Stomach (tissue), 4 donors: ENCODE data around the gene CEP20.

Experiments
- CTCF ChIP-seq, 7 experiments: fragments of 450-650 bp in 4 of 7; fragments of 200-600 bp in 3 of 7; sonication (generic) in 3 of 7; IDR thresholded peaks; one replicate each; pipeline ENCODE4 v1.5.1; 2016 to 2019; ENCODE audit warnings: antibody characterized with exemption in 7 of 7, control low read depth in 2 of 7, mild to moderate bottlenecking in 1 of 7
- POLR2A ChIP-seq, 4 donors: fragments of 450-650 bp; IDR thresholded peaks; one replicate each; pipeline ENCODE4 v1.6.1; 2016; ENCODE audit warnings: antibody characterized with exemption in 4 of 4, control low read depth in 2 of 4, mild to moderate bottlenecking in 1 of 4, moderate library complexity in 1 of 4

GRCh38 chr16:15873301-15873700 is 15.1 kb downstream of the CEP20 start:
- TF ChIP-seq CTCF (IDR thresholded peaks at IDR 0.05), result no peak
- no peak for TF ChIP-seq POLR2A (IDR thresholded peaks at IDR 0.05)
